Hematopoietic multipotent progenitor cell treated with erythropoietin and hydrocortisone succinate and interleukin-3 and kit ligand, for 15 days (in vitro differentiated cells): ENCODE results near the gene NUP43.
"Not testable (repeated sequence)": the region's sequence is repeated elsewhere in the genome, so short reads cannot be mapped to it uniquely, and the experiment has no call there.

ENCODE experiments used
- DNase-seq: peaks from one replicate; pipeline ENCODE4 v3.0.0-alpha.2; 2015; ENCODE audit warnings: low spot score

The NUP43 gene, protein sequence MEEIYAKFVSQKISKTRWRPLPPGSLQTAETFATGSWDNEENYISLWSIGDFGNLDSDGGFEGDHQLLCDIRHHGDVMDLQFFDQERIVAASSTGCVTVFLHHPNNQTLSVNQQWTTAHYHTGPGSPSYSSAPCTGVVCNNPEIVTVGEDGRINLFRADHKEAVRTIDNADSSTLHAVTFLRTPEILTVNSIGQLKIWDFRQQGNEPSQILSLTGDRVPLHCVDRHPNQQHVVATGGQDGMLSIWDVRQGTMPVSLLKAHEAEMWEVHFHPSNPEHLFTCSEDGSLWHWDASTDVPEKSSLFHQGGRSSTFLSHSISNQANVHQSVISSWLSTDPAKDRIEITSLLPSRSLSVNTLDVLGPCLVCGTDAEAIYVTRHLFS

DNA sequence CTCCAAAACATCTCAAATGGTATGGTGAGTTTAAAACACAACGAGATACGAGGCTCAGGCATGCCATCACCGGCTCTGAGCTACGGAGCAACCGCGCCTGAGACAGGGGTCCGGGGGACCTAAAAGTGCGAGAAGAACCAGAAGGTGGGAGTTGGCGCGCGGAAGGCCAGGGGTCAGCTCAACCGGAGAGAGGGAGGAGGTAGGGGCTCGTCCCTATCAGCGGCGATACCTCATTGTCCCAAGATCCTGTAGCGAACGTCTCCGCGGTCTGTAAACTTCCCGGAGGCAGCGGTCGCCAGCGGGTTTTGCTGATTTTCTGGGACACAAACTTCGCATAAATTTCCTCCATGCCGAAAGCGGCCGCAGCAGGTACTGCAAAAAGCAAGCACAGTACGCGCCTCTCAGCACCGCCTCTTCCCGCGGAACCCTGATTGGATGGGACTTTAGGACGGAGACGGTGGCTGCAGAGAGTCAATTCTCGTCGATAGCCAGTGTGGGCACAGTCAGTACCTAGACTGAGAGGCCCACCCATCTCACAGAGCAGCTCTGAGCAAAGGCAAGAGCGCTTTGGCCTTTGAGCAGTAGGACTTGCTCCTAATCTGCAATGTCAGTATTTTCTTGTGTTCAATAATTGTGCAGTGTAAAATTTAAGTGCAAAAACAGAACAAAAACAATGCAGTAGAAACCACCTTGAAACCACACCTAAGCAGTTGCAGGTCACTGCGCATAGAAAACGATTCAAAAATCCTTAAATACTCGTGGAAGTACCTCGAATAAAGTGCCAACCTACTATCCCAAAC, at the start of gene NUP43:
Gene NUP43, minus strand, starts transcription at position 383 of the 800 bp plus-strand sequence. Its CDS starts 34 bp downstream, at position 349.
- peak; percentile 93 for DNase-seq

DNA sequence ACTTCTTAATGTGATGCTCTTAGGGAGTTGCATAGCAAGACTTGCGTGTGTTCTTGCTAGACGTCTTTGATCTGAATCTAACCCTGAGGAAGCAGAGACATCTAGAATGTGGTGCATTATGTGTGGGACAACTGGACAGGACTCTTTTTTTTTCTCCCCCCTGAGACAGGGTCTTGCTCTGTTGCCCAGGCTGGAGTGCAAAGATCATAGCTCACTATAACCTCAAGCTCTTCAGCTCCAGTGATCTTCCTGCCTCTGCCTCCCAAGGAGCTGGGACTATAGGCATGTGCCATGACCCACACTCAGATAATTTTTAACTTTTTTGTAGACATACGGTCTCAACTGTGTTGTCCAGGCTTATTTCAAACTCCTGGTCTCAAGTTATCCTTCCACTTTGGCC, 37.2 kb upstream of the NUP43 start:
- no peak for DNase-seq

DNA sequence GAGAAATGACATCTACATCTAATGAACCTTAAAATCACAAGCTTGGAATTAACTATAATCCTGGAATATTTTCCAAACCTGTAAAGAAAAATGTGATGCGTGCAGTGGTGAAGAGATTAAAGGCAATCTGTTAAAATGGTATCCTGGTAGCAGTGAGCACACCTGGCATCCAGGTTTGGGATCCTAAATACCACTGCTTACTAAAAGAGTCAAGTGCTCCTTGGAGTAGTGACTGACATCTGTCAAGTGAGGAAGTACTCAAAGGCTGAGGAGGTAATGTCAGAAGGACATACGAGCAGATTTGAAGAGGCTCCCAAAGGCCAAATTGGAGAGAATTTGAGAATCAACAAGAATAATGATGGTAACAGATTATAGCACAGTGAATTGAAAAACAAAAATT, 36.0 kb upstream of the NUP43 start:
- no peak for DNase-seq

DNA sequence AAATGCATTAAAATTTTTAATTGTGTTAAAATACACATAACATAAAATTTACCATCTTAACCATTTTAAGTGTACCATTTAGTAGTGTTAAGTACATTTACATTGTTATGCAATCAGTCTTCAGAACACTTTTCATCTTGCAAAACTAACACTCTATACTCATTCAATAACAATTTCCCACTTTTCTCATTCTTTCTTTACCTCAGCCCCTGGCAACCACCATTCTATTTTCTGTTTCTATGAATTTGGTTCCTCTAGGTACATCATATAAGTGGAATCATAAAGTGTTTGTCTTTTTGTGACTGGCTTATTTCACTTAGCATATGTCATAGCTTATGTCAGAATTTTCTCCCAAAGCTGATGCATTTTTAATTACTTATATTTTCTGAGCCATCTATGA, 35.4 kb upstream of the NUP43 start:
- no peak for DNase-seq

DNA sequence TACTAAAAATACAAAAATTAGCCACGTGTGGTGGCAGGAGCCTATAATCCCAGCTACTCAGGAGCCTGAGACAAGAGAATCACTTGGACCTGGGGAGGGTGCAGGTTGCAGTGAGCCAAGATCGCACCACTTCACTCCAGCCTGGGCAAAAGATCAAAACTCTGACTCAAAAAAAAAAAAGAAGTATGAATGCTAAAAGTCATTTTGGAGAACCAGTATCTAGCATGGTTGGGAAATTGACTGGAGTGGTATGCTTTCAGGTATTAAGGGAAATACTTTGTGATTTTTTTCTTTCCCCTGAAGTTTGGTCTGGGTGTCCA, 33.3 kb upstream of the NUP43 start:
- DNase-seq, result no peak

DNA sequence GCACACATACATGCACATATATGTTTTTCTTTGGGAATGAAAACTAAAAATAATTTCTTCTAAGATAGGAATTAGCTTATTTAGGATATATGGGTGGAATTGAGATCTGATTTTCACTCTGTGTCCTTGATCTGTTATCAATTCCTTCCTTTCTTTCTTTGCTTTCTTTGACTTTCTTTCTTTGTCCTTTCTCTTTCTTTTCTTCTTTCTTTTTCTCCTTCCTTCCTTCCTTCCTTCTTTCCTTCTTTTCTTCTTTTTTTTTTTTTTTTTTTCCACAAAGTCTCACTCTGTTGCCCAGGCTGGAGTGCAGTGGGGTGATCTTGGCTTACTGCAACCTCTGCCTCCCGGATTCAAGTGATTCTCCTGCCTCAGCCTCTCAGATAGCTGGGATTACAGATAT, 31.3 kb upstream of the NUP43 start:
- DNase-seq, result no peak

DNA sequence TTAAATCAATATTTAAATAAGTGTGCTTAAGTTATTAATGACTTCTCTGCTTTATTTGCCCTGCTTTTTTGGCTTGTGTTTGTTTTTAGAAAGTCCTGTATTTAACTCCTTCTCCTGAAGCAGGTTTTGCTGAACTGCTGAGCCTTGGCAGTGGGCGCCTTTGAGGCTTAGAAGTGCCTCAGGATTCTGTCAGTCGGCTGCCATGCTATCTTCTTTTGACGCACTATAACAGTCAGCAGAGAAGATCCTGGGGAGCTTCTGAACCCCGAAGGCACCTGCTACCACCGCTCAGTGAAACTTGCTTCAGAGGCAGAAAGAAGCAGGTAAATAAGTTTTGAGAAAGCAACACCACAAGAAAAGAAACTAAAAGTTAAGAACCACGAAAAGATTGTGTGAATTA, 25.6 kb upstream of the NUP43 start:
- DNase-seq, result no peak

DNA sequence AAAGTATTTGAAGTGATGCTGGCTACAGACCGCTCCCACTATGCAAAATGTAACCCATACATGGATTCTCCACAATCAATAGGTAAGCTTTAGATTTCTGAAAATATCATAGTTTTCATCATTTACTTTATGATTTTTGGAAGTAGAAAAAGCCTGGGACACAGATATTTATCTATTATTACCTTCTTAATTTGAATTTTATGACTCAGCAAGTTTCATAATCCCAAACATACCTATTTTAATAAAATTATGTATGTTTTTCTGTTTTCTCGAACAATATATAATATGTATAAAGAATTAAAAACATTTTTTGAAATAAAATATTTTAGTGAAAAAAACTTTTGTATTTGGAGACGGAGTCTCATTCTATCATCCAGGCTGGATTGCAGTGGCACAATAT, 24.9 kb upstream of the NUP43 start:
- DNase-seq, result no peak

DNA sequence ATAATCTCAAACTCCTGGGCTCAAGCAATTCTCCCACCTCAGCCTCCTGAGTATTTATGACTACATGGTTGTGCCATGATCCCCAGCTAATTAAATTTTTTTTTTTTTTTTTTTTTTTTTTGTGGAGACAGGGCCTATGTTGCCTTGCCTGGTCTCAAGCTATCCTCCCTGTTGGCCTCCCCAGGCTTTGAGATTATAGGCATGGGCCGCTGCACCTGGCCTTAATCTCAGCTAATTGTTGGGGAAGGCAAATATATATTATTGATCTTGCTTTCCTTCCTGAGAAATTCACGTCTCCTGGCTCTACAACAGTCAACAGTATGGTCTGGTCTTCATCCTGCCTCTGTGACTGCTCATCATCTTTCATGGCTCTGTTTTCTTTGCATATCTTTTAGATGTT, 23.3 kb upstream of the NUP43 start:
- DNase-seq, result no peak

DNA sequence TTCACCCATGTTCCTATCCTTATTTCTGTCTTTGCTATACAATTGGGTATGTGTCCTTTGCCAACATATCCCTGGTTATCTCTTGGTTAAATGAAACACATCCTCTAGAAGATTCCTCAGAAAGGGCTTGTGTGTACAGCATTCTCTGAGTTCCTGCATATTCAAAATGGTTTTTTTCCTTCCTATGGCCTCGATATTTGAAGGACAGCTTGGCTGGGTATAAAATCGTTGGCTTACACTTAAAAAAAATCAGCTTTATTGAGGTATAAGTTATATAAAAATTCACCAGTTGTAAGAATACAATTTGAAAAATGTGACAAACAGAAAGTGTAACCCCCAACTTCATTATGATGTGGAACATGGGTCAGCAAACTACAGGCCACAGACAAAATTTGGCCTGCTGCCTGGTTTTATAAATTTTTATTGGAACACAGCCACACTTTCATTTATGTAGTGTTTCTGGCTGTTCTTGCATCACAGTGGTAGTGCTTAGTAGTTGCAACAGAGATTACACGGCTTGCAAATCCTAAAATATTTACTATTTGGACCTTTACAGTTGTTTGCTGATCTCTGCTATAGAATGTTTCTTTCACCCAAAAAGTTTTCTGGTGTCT, 19.9 kb upstream of the NUP43 start:
- no peak for DNase-seq

DNA sequence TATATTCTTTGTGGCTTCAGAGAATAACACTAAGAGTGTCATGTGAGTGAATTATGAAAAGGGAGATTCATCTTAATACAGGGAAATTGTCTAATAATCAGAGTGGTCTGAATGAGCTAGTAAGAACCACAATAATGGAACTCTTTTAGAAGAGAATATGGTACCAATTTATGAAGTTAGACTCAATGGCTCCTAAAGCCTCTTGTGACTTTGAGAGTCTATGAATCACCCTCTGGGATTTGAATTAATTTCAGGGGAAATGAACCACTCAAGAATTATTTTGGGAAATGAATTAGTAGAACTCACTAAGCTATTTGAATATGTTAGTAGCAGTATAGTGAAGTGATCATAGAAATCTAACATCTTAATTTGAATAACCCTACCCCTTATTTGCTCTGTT, 17.5 kb upstream of the NUP43 start:
- no peak for DNase-seq

DNA sequence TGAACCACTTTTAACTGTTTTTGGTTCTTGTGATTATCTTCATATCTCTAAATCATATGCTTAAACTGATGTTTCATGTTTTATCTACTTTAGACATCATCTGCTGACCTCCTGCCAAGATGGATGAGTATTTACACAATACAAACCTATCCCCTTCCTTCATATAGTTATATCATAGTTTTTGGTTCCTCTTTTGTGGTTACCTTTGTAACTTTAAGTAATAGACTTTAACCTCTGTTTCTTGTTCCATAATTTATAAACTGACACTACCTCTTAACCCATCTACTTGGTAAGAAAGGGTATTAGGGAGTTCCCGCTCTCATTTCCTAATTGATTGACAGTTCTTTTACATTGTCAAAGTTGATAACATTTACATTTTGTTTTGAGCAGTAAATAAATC, 15.1 kb upstream of the NUP43 start:
- no peak for DNase-seq

DNA sequence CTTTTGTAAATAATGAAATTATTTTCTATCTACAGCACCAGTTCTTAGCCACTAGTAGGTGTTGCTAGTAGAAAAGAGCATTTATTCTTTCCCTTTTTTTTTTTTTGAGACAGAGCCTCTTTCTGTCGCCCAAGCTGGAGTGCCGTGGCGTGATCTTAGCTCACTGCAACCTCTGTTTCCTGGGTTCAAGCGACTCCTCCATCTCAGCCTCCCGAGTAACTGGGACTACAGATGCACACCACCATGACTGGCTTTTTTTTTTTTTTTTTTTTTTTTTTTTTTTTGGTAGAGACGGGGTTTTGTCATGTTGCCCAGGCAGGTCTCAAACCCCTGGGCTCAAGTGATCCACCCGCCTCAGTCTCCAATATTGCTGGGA, 9.9 kb upstream of the NUP43 start:
- no peak for DNase-seq

DNA sequence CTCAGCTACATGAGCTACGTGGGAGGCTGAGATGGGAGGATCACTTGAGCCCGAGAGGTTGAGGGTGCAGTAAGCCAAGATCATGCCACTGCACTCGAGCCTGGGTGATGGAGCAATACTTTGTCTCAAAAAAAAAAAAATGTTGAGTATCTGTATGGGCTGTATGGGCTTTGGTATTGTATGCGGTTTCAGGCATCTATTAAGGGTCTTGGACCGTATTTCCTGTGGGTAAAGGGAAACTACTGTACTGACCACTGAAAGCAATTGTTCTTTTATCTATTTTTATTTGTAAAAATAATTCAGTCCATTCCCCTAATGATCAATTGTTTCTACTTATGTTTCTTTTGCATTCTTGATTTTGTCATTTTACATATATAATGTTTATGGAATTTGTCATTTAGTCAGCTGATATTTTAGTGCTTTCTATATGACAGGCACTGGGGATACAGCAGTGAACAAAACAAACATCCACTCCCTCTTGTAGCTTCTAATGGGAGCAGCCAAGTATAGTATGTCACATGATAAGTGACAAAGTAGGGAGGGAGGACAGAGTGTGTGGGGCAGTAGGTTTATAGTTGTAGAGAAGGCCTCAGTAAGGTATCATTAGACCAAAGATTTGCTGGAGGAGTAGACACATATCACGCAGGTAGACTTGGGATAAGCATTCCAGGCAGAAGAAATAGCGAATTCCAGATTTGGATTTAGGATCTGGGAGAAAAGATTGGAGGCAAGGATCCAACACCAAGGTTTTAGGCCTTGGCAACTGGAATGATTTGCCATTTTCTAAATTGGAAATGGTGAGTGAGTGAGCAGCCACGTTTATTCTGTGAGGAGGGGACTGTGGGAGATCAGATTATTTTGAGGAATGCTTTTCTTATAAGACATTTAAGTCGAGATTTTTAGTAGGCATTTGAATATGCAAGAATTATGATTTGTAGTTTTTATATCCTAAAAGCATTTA, 9.3 kb upstream of the NUP43 start:
- DNase-seq, result no peak

DNA sequence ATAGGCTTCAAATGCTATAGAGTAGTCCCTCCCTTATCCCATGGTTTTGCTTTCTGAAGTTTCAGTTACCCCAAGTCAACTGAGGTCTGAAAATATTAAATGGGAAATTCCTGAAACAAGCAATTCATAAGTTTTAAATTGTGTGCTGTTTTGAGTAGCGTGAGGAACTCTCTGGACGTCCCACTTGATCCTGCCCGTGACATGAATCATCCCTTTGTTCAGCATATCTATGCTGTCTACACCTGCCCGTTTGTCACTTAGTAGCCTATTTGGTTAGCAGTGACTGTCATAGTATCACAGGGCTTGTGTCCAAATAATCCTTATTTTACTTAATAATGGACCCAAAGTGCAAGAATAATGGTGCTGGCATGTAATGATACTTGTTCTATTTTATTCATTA, 8.2 kb upstream of the NUP43 start:
- no peak for DNase-seq

DNA sequence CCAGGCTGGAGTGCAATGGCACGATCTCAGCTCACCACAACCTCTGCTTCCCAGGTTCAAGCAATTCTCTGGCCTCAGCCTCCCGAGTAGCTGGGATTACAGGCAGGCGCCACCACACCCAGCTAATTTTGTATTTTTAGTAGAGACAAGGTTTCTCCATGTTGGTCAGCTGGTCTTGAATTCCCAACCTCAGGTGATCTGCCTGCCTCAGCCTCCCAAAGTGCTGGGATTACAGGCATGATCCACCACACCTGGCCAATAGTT, 7.0 kb upstream of the NUP43 start:
- not testable (repeated sequence) for DNase-seq

DNA sequence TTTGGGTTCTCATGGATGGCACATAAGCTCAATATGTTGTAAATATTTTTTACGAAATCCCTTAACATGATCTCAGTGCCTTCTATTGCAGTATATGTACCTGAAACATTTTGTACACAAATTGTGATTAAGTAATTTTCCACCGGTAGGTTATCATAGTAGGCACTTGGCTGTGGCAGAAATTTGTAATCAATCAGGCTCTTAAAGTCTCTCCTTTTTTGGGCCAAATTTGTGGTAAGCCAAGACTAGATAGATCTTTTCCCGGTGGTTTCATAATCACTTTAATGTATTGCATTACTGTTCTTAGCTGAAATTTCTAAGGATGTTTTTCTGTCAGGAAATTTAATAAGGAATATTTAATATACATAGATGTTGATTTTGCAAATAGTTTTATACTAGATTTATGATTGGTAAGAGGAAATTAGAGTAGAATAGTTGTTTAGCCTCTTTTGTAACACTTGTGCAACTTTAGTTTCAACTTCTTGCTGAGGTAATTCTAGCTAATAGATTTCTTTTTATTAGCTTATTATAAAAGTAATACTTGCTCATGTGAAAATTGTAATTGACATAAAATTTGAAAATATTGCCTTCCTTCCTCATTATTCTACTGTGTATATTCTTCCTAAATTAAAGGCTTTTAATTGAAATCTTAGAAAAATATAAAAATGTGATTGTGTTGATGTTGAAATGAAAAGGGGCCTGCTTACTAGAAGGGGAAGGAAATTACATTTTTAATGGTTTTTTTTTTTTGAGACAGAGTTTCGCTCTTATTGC, 6.5 kb upstream of the NUP43 start:
- no peak for DNase-seq

DNA sequence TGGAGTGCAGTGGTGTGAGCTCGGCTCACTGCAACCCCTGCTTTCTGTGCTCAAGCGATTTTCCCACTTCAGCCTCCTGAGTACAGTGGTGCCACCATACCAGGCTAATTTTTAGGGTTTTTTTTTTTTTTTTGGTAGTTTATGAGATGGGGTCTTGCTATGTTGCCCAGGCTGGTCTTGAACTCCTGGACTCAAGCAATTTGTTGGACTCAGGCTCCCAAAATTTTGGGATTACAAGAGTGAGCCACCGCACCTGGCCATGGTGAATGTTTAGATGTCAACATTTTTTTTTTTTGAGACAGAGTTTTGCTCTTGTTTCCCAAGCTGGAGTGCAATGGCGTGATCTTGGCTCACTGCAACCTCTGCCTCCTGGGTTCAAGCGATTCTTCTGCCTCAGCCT, 5.6 kb upstream of the NUP43 start:
- not testable (repeated sequence) for DNase-seq

DNA sequence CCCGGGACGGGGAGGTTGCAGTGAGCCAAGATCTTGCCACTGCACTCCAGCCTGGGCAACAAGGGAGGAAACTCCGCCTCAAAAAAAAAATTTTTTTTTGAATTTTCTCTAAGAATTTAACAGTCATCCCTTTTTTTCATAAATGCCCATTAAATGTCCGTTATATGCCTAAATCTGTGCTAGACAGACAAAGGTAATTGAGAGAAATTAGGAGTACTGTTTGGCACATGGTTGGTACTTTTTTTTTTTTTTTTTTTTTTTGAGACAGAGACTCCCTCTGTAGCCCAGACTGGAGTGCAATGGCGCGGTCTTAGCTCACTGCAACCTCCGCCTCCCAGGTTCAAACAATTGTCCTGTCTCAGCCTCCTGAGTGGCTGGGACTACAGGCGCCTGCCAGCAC, 4.9 kb upstream of the NUP43 start:
- DNase-seq, result no peak

DNA sequence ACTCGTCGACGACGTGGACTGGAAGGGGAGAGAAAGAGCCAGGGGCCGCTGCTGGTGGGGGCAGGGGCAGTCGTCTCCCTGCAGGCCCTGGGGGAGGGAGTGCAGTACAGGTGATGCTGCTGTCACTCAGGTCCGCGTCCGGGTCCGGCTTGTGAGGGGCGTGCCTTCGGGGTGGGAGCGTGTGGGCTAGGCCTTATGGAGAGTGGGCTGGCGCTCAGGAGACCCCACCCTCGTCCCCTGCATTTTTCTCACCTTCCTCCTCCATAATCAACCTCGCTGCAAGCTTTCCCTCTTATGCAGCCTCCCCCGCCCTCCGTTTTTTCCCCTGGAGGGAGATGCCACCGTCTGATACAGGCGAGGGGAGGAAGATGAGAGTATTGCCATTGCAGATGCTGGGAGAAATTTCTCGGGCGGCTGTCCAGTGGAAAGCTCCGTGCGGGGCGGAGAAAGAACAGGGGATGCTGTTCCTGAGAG, 3.8 kb upstream of the NUP43 start:
- DNase-seq, result peak; percentile 41

DNA sequence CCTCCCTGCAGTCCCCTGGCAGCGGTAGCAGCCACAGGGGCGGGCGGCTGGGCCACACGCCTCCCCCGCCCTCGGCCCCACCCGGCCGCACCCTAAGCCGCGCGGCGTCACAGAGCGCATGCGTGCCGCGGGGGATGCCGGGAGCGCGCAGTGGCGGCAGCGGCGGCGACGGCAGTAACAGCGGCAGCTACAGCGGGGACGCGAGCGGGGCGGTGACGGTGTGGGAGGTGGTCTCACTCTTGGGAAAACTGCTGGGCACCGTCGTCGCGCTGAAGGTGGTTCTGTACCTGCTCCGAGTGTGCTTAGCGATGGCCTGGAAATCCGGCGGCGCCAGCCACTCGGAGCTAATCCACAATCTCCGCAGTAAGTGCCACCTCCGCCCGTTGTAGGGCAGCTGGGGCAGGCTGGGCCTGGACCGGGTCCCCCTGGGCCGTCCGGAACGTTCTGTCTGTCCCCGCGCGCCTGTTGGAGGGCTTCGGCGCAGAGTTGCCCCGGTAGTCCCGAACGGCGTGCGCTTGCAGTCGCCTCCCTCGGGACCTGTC, 3.3 kb upstream of the NUP43 start, which contains the start of gene PCMT1:
Gene PCMT1, plus strand, starts transcription at position 148 of the 542 bp plus-strand sequence. Its CDS starts 161 bp downstream, at position 309.
- peak; percentile 95 for DNase-seq
